ENCODE measurements around the gene SETDB1.

DNA sequence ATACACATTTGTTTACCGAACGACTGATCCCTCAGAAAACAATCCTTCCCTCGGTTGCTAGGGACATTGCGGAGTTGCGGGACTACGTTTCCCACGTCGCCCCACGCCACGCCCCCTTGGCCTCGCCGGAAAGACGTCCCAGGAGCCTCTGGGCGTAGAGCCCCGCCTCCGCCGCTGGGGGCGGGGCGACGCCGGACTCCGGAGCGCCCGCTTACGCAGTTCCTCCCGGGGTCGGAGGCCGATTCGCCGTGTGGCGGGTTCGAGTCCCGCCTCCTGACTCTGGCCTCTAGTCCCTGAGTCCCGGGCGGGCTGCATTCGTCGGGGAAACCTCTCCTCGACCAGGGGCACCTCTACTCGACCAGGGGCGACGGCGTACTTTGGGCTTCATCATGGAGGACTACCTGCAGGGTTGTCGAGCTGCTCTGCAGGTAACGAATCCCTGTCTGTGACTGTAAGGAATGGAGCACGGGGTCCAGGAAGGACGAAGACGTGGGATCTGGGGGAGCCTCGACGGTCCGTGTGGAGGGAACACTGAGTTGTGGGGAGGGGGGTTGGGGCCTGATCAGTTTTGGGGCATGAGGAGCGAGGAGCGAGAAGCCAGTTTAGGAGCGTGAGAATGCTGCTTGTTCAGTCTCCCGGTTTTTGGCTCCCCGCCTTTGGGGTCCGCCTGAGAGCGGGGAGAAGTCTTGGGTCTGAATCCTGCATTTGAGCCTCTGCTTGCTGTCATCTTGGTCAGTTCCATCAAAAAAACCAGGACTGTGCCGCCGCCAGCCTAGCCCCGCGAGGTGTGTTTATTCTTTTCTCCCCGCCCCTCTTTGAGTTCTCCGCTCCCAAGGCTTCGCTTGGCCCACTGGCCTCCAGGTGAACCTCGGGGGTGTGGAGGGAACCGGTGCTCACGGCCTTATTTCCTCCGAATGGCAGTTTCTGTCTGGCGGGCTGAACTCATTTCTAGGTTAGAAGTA is 82.4 kb downstream of the SETDB1 start, which contains the start of gene PRUNE1:
- TF ChIP-seq EP300 (IDR thresholded peaks at IDR 0.05; ENCODE audit: borderline replicate concordance in 1 of 2, low read depth in 1 of 2, low read length in 1 of 2) (no peak), POLR2AphosphoS5 (IDR thresholded peaks at IDR 0.05; ENCODE audit: low read depth, low read length) (peak; percentile 37; the same call in 1 of the 2 replicates), MXI1 (IDR thresholded peaks at IDR 0.05; ENCODE audit: low read depth, low read length) (peak; percentile 78), YY1 (IDR thresholded peaks at IDR 0.05; ENCODE audit: low read depth) (0 out of 2 replicates have a peak, but pooled peaks have one; percentile 26)
- TF ChIP-seq, protein P1, sequence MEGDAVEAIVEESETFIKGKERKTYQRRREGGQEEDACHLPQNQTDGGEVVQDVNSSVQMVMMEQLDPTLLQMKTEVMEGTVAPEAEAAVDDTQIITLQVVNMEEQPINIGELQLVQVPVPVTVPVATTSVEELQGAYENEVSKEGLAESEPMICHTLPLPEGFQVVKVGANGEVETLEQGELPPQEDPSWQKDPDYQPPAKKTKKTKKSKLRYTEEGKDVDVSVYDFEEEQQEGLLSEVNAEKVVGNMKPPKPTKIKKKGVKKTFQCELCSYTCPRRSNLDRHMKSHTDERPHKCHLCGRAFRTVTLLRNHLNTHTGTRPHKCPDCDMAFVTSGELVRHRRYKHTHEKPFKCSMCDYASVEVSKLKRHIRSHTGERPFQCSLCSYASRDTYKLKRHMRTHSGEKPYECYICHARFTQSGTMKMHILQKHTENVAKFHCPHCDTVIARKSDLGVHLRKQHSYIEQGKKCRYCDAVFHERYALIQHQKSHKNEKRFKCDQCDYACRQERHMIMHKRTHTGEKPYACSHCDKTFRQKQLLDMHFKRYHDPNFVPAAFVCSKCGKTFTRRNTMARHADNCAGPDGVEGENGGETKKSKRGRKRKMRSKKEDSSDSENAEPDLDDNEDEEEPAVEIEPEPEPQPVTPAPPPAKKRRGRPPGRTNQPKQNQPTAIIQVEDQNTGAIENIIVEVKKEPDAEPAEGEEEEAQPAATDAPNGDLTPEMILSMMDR (IDR thresholded peaks at IDR 0.05), result no peak
- TF ChIP-seq, protein P2, sequence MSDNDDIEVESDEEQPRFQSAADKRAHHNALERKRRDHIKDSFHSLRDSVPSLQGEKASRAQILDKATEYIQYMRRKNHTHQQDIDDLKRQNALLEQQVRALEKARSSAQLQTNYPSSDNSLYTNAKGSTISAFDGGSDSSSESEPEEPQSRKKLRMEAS (IDR thresholded peaks at IDR 0.05; ENCODE audit: low read depth), result no peak; the same call in 1 of the 2 replicates
